MG63 (cell line): ENCODE measurements around the gene KCNIP3. TPM values are rescaled to one million over a fixed set of nuclear protein-coding genes. Genes with fewer than 3 reads are reported as not detected.

Experiments
- DNase-seq: peaks from one replicate; pipeline ENCODE4 v3.0.0-alpha.2; 2020
- H3K27me3 ChIP-seq: fragments of 250-450 bp; sonication (Bioruptor Pico); 2 replicates; pipeline ENCODE4 v1.5.1; 2020; ENCODE audit warnings: mild to moderate bottlenecking, moderate library complexity
- H3K36me3 ChIP-seq: fragments of 250-450 bp; sonication (Bioruptor Pico); 2 replicates; pipeline ENCODE4 v1.5.1; 2020; ENCODE audit warnings: mild to moderate bottlenecking, moderate library complexity
- H3K4me3 ChIP-seq: fragments of 250-450 bp; sonication (Bioruptor Pico); 2 replicates; pipeline ENCODE4 v1.5.1; 2020; ENCODE audit warnings: mild to moderate bottlenecking, moderate library complexity
- H3K9me3 ChIP-seq: fragments of 250-450 bp; sonication (Bioruptor Pico); 2 replicates; pipeline ENCODE4 v1.5.1; 2020; ENCODE audit warnings: mild to moderate bottlenecking, moderate library complexity
- total RNA-seq: library from RNA; depleted of rRNA; stranded (reverse); fragments of >200 nt; shearing (Covaris generic); gene quantifications from 2 replicates; pipeline ENCODE4 v1.2.3, GENCODE V29; 2014; ENCODE audit warnings: low replicate concordance

The KCNIP3 gene
- total RNA-seq, 1 experiment from 2014 or later = 14.1 TPM

GRCh38 chr2:95346231-95346737, 49.1 kb downstream of the KCNIP3 start:
- Histone ChIP-seq H3K9me3 (no peaks in the 10 kb centered on the region), H3K36me3 (no peaks in the 10 kb centered on the region), H3K4me3 (peak overlapping the region; percentile 61), H3K27me3 (no peaks in the 10 kb centered on the region)
- peak; percentile 83 for DNase-seq

GRCh38 chr2:95346738-95347671, 49.9 kb downstream of the KCNIP3 start:
- DNase-seq = peak; percentile 44
- Histone ChIP-seq H3K27me3 (no peaks in the 10 kb centered on the region), H3K36me3 (no peaks in the 10 kb centered on the region), H3K4me3 (peak overlapping the region; percentile 37), H3K9me3 (no peaks in the 10 kb centered on the region)

- no peaks in the 10 kb centered on the region for H3K9me3 ChIP-seq
- no peaks in the 10 kb centered on the region for H3K36me3 ChIP-seq
- H3K27me3 ChIP-seq = no peaks in the 10 kb centered on the region
- no peak for DNase-seq
- H3K4me3 ChIP-seq = peak overlapping the region; percentile 37; the same call in 1 of the 2 replicates
These were observed 50.8 kb downstream of the KCNIP3 start for GRCh38 chr2:95347681-95348608.

GRCh38 chr2:95348609-95349567, 51.7 kb downstream of the KCNIP3 start:
- H3K36me3 ChIP-seq = no peaks in the 10 kb centered on the region
- H3K27me3 ChIP-seq = no peaks in the 10 kb centered on the region
- no peak overlapping the region for H3K4me3 ChIP-seq
- no peaks in the 10 kb centered on the region for H3K9me3 ChIP-seq
- DNase-seq = no peak

- H3K9me3 ChIP-seq = no peaks in the 10 kb centered on the region
- H3K4me3 ChIP-seq = no peak overlapping the region
- H3K36me3 ChIP-seq = no peaks in the 10 kb centered on the region
- DNase-seq = no peak
- H3K27me3 ChIP-seq = no peaks in the 10 kb centered on the region
These were observed 52.6 kb downstream of the KCNIP3 start for GRCh38 chr2:95349568-95350322.

GRCh38 chr2:95350368-95350767, 53.2 kb downstream of the KCNIP3 start:
- Histone ChIP-seq H3K9me3 (no peaks in the 10 kb centered on the region), H3K4me3 (no peak overlapping the region), H3K27me3 (no peaks in the 10 kb centered on the region), H3K36me3 (no peaks in the 10 kb centered on the region; the same call in 1 of the 2 replicates)
- DNase-seq = no peak

GRCh38 chr2:95350774-95351597, 53.8 kb downstream of the KCNIP3 start:
- no peak for DNase-seq
- Histone ChIP-seq H3K27me3 (no peaks in the 10 kb centered on the region), H3K4me3 (no peak overlapping the region), H3K36me3 (no peaks in the 10 kb centered on the region; the same call in 1 of the 2 replicates), H3K9me3 (no peaks in the 10 kb centered on the region)

GRCh38 chr2:95351598-95351915, 54.4 kb downstream of the KCNIP3 start:
- Histone ChIP-seq H3K9me3 (no peaks in the 10 kb centered on the region), H3K27me3 (no peaks in the 10 kb centered on the region), H3K4me3 (no peak overlapping the region), H3K36me3 (no peaks in the 10 kb centered on the region; the same call in 1 of the 2 replicates)
- DNase-seq = no peak

GRCh38 chr2:95352310-95353054, 55.3 kb downstream of the KCNIP3 start:
- Histone ChIP-seq H3K36me3 (no peaks in the 10 kb centered on the region; the same call in 1 of the 2 replicates), H3K9me3 (peaks cover 3% of the 10 kb centered on the region; the same call in 1 of the 2 replicates), H3K4me3 (no peak overlapping the region), H3K27me3 (no peaks in the 10 kb centered on the region)
- DNase-seq = no peak

GRCh38 chr2:95353055-95353575, 56.0 kb downstream of the KCNIP3 start:
- H3K27me3 ChIP-seq = no peaks in the 10 kb centered on the region
- no peak for DNase-seq
- no peak overlapping the region for H3K4me3 ChIP-seq
- H3K9me3 ChIP-seq = peaks cover 3% of the 10 kb centered on the region; the same call in 1 of the 2 replicates
- no peaks in the 10 kb centered on the region; the same call in 1 of the 2 replicates for H3K36me3 ChIP-seq

- H3K36me3 ChIP-seq = no peaks in the 10 kb centered on the region; the same call in 1 of the 2 replicates
- no peak overlapping the region for H3K4me3 ChIP-seq
- no peaks in the 10 kb centered on the region for H3K27me3 ChIP-seq
- peaks cover 9% of the 10 kb centered on the region; the same call in 1 of the 2 replicates for H3K9me3 ChIP-seq
- no peak for DNase-seq
These were observed 56.7 kb downstream of the KCNIP3 start for GRCh38 chr2:95353613-95354468.

GRCh38 chr2:95354469-95354901, 57.3 kb downstream of the KCNIP3 start:
- H3K27me3 ChIP-seq = no peaks in the 10 kb centered on the region
- DNase-seq = no peak
- no peak overlapping the region for H3K4me3 ChIP-seq
- H3K36me3 ChIP-seq = no peaks in the 10 kb centered on the region; the same call in 1 of the 2 replicates
- H3K9me3 ChIP-seq = peaks cover 9% of the 10 kb centered on the region; the same call in 1 of the 2 replicates

GRCh38 chr2:95354925-95355324, 57.8 kb downstream of the KCNIP3 start:
- Histone ChIP-seq H3K4me3 (no peak overlapping the region), H3K36me3 (no peaks in the 10 kb centered on the region; the same call in 1 of the 2 replicates), H3K27me3 (no peaks in the 10 kb centered on the region), H3K9me3 (peaks cover 9% of the 10 kb centered on the region; the same call in 1 of the 2 replicates)
- DNase-seq = no peak
